H1 (cell line): ENCODE results near the gene ARG2. TPM values are rescaled to one million over a fixed set of nuclear protein-coding genes. Genes with fewer than 3 reads are reported as not detected.

Experiments used
- MAX ChIP-seq: IDR thresholded peaks from 2 replicates; pipeline ENCODE4 v1.6.1; 2012; ENCODE audit warnings: inconsistent platforms
- RAD21 ChIP-seq, 2 experiments: IDR thresholded peaks in 1 of 2; conservative IDR thresholded peaks in 1 of 2; 2 replicates each; pipeline ENCODE4 v1.6.1; 2011; ENCODE audit warnings: low read depth in 2 of 2, low read length in 2 of 2, improper control_type of control experiment in 1 of 2, inconsistent platforms in 1 of 2, mild to moderate bottlenecking in 1 of 2, moderate library complexity in 1 of 2
- polyA plus RNA-seq, 7 experiments: library from polyadenylated mRNA; depleted of rRNA in 3 of 7; stranded (reverse) in 5 of 7; unstranded in 2 of 7; fragments of >200 nt in 5 of 7; fragments of 200-250 nt in 2 of 7; gene quantifications; 1 replicate in 5 of 7; 2 replicates in 1 of 7; 4 replicates in 1 of 7; pipeline versions ENCODE4 v1.2.1 to v1.2.3, GENCODE V29; 2011 to 2013; ENCODE audit warnings: missing spikeins in 2 of 7, mixed read lengths in 2 of 7
- total RNA-seq: library from RNA; stranded (reverse); fragmentation: NEBNext Ultra II Directional; extraction: Animal tissue kit (Norgen Biotek cat#: 25700); gene quantifications from 2 replicates; pipeline ENCODE4 v1.2.1, GENCODE V29; 2021

Gene ARG2
- total and polyA plus RNA-seq, 2 of the 8 experiments (the other 6 are each of a cell fraction or from before 2014, with no cell fraction given): 49.9 to 59.1 TPM

GRCh38 chr14:67618617-67619063 is 1.1 kb upstream of the ARG2 start (continued):
- TF ChIP-seq RAD21 (IDR thresholded peaks at IDR 0.05 in 1 of 2, conservative IDR thresholded peaks at IDR 0.05 in 1 of 2; ENCODE audit: low read depth in 2 of 2, low read length in 2 of 2) (peak; percentile 58 to 64), MAX (no peak)
